ENCODE measurements around the gene CNGA3. TPM values are rescaled to one million over a fixed set of nuclear protein-coding genes. Genes with fewer than 3 reads are reported as not detected.

CNGA3 gene
- total RNA-seq, 2 experiments from 2014 or later, result not detected

- H2AFZ ChIP-seq (ENCODE audit: low read length), result no peak overlapping the region
- no peaks in the 10 kb centered on the region for H4K20me1 ChIP-seq (ENCODE audit: insufficient read depth, low read length)
- ChIA-PET CTCF (ENCODE audit: unreplicated experiment) (no interaction called here), POLR2A (interaction anchor here (0.7 kb wide), 1 partner anchor 14 kb away, joined by 3 read pairs; no protein-coding TSS in a partner anchor)
- H3K9me3 ChIP-seq (ENCODE audit: low read length), result 0 out of 2 replicates have a peak, but pooled peaks cover 5% of the 10 kb centered on the region
- no TSS peak for BruUV-seq (replicated peaks)
- no peaks in the 10 kb centered on the region for H3K36me3 ChIP-seq (ENCODE audit: insufficient read depth, low read length)
- no peak for DNase-seq (ENCODE audit: low spot score)
- TF ChIP-seq EZH2phosphoT487 (IDR thresholded peaks at IDR 0.05; ENCODE audit: borderline replicate concordance, low read depth, low read length) (no peak), CTCF (conservative IDR thresholded peaks at IDR 0.05; ENCODE audit: low read length) (no peak)
- intact Hi-C loops (cut with micrococcal nuclease; ENCODE audit: unreplicated experiment), result no loop called here
- H3K4me1 ChIP-seq (ENCODE audit: insufficient read depth, low read length, poor library complexity, severe bottlenecking), result no peaks in the 10 kb centered on the region
- H3K4me3 ChIP-seq (ENCODE audit: low read depth, low read length, poor library complexity, severe bottlenecking), result no peak overlapping the region
- H3K4me2 ChIP-seq (ENCODE audit: low read length), result no peak overlapping the region
- H3K9me2 ChIP-seq (ENCODE audit: insufficient read depth, low read length), result no peaks in the 10 kb centered on the region
- no peak overlapping the region for H3K27ac ChIP-seq (ENCODE audit: low read depth, low read length, poor library complexity, severe bottlenecking)
- no peaks in the 10 kb centered on the region for H3K79me2 ChIP-seq (ENCODE audit: insufficient read depth, low read depth, low read length)
These were observed 11.6 kb downstream of the CNGA3 start for GRCh38 chr2:98357849-98358248.

GRCh38 chr2:98359986-98360385, 13.7 kb downstream of the CNGA3 start:
- no peak for DNase-seq (ENCODE audit: low spot score)
- Histone ChIP-seq H3K36me3 (ENCODE audit: insufficient read depth, low read length) (no peaks in the 10 kb centered on the region), H3K4me3 (ENCODE audit: low read depth, low read length, poor library complexity, severe bottlenecking) (no peak overlapping the region), H3K4me2 (ENCODE audit: low read length) (no peak overlapping the region), H3K79me2 (ENCODE audit: insufficient read depth, low read depth, low read length) (no peaks in the 10 kb centered on the region), H2AFZ (ENCODE audit: low read length) (no peak overlapping the region), H3K27ac (ENCODE audit: low read depth, low read length, poor library complexity, severe bottlenecking) (no peak overlapping the region), H3K4me1 (ENCODE audit: insufficient read depth, low read length, poor library complexity, severe bottlenecking) (no peaks in the 10 kb centered on the region), H3K9me3 (ENCODE audit: low read length) (no peaks in the 10 kb centered on the region), H3K9me2 (ENCODE audit: insufficient read depth, low read length) (no peaks in the 10 kb centered on the region), H4K20me1 (ENCODE audit: insufficient read depth, low read length) (no peaks in the 10 kb centered on the region)
- POLR2A ChIA-PET, result no interaction called here
- TF ChIP-seq EZH2phosphoT487 (IDR thresholded peaks at IDR 0.05; ENCODE audit: borderline replicate concordance, low read depth, low read length) (no peak), CTCF (conservative IDR thresholded peaks at IDR 0.05; ENCODE audit: low read length) (no peak)
- no TSS peak for BruUV-seq (replicated peaks)
- CTCF ChIA-PET (ENCODE audit: unreplicated experiment), result no interaction called here
- intact Hi-C loops (cut with micrococcal nuclease; ENCODE audit: unreplicated experiment), result no loop called here

DNA sequence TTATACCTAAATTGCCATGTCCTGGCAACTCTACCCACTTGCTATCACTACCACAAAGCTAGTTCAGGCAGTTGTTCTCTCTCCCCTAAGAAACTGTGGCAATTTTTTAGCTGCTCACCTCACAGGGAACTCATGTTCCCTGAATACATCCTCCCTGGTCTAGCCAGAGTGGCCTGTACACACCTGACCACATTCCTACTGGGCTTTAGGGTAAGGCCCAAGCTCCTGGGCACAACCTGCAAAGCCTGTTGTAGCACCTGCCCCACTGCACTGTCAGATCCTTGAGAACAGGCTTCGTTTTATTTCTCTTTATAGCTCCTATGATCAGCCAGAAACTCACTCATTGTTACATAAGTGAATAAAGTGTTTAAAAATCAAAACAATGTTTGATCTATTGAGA, 21.5 kb downstream of the CNGA3 start:
- no peak overlapping the region for H3K27ac ChIP-seq (ENCODE audit: low read depth, low read length, poor library complexity, severe bottlenecking)
- DNase-seq (ENCODE audit: low spot score), result no peak
- ChIA-PET CTCF (ENCODE audit: unreplicated experiment) (no interaction called here), POLR2A (no interaction called here)
- no peak overlapping the region for H3K4me2 ChIP-seq (ENCODE audit: low read length)
- H4K20me1 ChIP-seq (ENCODE audit: insufficient read depth, low read length), result no peaks in the 10 kb centered on the region
- H3K4me1 ChIP-seq (ENCODE audit: insufficient read depth, low read length, poor library complexity, severe bottlenecking), result no peaks in the 10 kb centered on the region
- H3K4me3 ChIP-seq (ENCODE audit: low read depth, low read length, poor library complexity, severe bottlenecking), result no peak overlapping the region
- H3K9me2 ChIP-seq (ENCODE audit: insufficient read depth, low read length), result no peaks in the 10 kb centered on the region
- no peaks in the 10 kb centered on the region for H3K36me3 ChIP-seq (ENCODE audit: insufficient read depth, low read length)
- no peaks in the 10 kb centered on the region for H3K79me2 ChIP-seq (ENCODE audit: insufficient read depth, low read depth, low read length)
- TF ChIP-seq EZH2phosphoT487 (IDR thresholded peaks at IDR 0.05; ENCODE audit: borderline replicate concordance, low read depth, low read length) (no peak), CTCF (conservative IDR thresholded peaks at IDR 0.05; ENCODE audit: low read length) (no peak)
- intact Hi-C loops (cut with micrococcal nuclease; ENCODE audit: unreplicated experiment), result no loop called here
- H2AFZ ChIP-seq (ENCODE audit: low read length), result no peak overlapping the region
- BruUV-seq (replicated peaks), result no TSS peak
- no peaks in the 10 kb centered on the region for H3K9me3 ChIP-seq (ENCODE audit: low read length)

Measured in OCI-LY7 (cell line).